HUES64 (cell line): ENCODE results near the gene LRP1.

Experiments
- H3K27ac ChIP-seq: 2 replicates; pipeline ENCODE4 v1.7.0; 2013; ENCODE audit warnings: low read depth, low read length, inconsistent platforms
- H3K27me3 ChIP-seq: 2 replicates; pipeline ENCODE4 v1.6.1; 2013; ENCODE audit warnings: mild to moderate bottlenecking, low read length; ENCODE audit not compliant: insufficient read depth
- H3K36me3 ChIP-seq: 2 replicates; pipeline ENCODE4 v1.6.1; 2013; ENCODE audit warnings: mild to moderate bottlenecking, low read length; ENCODE audit not compliant: insufficient read depth
- H3K4me1 ChIP-seq: 2 replicates; pipeline ENCODE4 v1.6.1; 2013; ENCODE audit warnings: mild to moderate bottlenecking, low read length, moderate library complexity; ENCODE audit not compliant: insufficient read depth
- H3K4me3 ChIP-seq: 2 replicates; pipeline ENCODE4 v1.5.1; 2013; ENCODE audit warnings: mild to moderate bottlenecking, low read length, moderate library complexity
- H3K9ac ChIP-seq: 2 replicates; pipeline ENCODE4 v1.6.1; 2013; ENCODE audit warnings: mild to moderate bottlenecking, low read depth, low read length
- H3K9me3 ChIP-seq: 2 replicates; pipeline ENCODE4 v1.6.1; 2013; ENCODE audit warnings: low read depth, low read length; ENCODE audit not compliant: insufficient read depth
- WGBS: fragments of 150-250, 120-280 bp; methylation state at CpG from one replicate; pipeline ENCODE4 v1.1.7; 2013; ENCODE audit warnings: missing lambda C conversion rate; 5-methylcytosine and 5-hydroxymethylcytosine counted together

LRP1 gene

GRCh38 chr12:57181561-57182155, 53.4 kb downstream of the LRP1 start:
- H3K4me1 ChIP-seq: 0 out of 2 replicates have a peak, but pooled peaks cover 2% of the 10 kb centered on the region
- 93% methylated on average over 5 of the region's 5 CpGs for WGBS
- no peak overlapping the region for H3K9ac ChIP-seq
- no peak overlapping the region for H3K4me3 ChIP-seq
- H3K27ac ChIP-seq: no peak overlapping the region
- no peaks in the 10 kb centered on the region for H3K27me3 ChIP-seq
- peaks cover 90% of the 10 kb centered on the region for H3K36me3 ChIP-seq
- no peaks in the 10 kb centered on the region for H3K9me3 ChIP-seq

- Histone ChIP-seq H3K9ac (no peak overlapping the region), H3K9me3 (no peaks in the 10 kb centered on the region), H3K27ac (no peak overlapping the region), H3K4me3 (no peak overlapping the region), H3K4me1 (0 out of 2 replicates have a peak, but pooled peaks cover 2% of the 10 kb centered on the region), H3K27me3 (no peaks in the 10 kb centered on the region), H3K36me3 (peaks cover 90% of the 10 kb centered on the region)
- WGBS: 75% methylated on average over 13 of the region's 13 CpGs
Observed at GRCh38 chr12:57182918-57183575, 54.8 kb downstream of the LRP1 start.

GRCh38 chr12:57183939-57184725, 55.8 kb downstream of the LRP1 start:
- H3K9ac ChIP-seq: no peak overlapping the region
- H3K4me1 ChIP-seq: 0 out of 2 replicates have a peak, but pooled peaks cover 2% of the 10 kb centered on the region
- no peak overlapping the region for H3K4me3 ChIP-seq
- no peaks in the 10 kb centered on the region for H3K27me3 ChIP-seq
- no peak overlapping the region for H3K27ac ChIP-seq
- H3K36me3 ChIP-seq: peaks cover 90% of the 10 kb centered on the region
- H3K9me3 ChIP-seq: no peaks in the 10 kb centered on the region
- 95% methylated on average over 22 of the region's 22 CpGs for WGBS

GRCh38 chr12:57185403-57185802, 57.1 kb downstream of the LRP1 start:
- H3K36me3 ChIP-seq: peaks cover 90% of the 10 kb centered on the region
- no peak overlapping the region for H3K27ac ChIP-seq
- H3K9me3 ChIP-seq: no peaks in the 10 kb centered on the region
- H3K27me3 ChIP-seq: no peaks in the 10 kb centered on the region
- WGBS: 96% methylated on average over 25 of the region's 25 CpGs
- H3K9ac ChIP-seq: no peak overlapping the region
- 0 out of 2 replicates have a peak, but pooled peaks cover 2% of the 10 kb centered on the region for H3K4me1 ChIP-seq
- no peak overlapping the region for H3K4me3 ChIP-seq

GRCh38 chr12:57185906-57186508, 57.7 kb downstream of the LRP1 start:
- Histone ChIP-seq H3K9ac (no peak overlapping the region), H3K9me3 (no peaks in the 10 kb centered on the region), H3K4me3 (no peak overlapping the region), H3K36me3 (peaks cover 90% of the 10 kb centered on the region), H3K4me1 (0 out of 2 replicates have a peak, but pooled peaks cover 2% of the 10 kb centered on the region), H3K27me3 (no peaks in the 10 kb centered on the region), H3K27ac (no peak overlapping the region)
- 95% methylated on average over 12 of the region's 12 CpGs for WGBS

GRCh38 chr12:57187222-57188089, 59.2 kb downstream of the LRP1 start:
- no peak overlapping the region for H3K27ac ChIP-seq
- H3K9me3 ChIP-seq: no peaks in the 10 kb centered on the region
- H3K27me3 ChIP-seq: no peaks in the 10 kb centered on the region
- peaks cover 94% of the 10 kb centered on the region for H3K36me3 ChIP-seq
- WGBS: 91% methylated on average over 21 of the region's 21 CpGs
- H3K4me3 ChIP-seq: no peak overlapping the region
- H3K9ac ChIP-seq: no peak overlapping the region
- H3K4me1 ChIP-seq: 0 out of 2 replicates have a peak, but pooled peaks cover 2% of the 10 kb centered on the region

- no peaks in the 10 kb centered on the region for H3K9me3 ChIP-seq
- H3K27ac ChIP-seq: no peak overlapping the region
- no peak overlapping the region for H3K4me3 ChIP-seq
- 95% methylated on average over 8 of the region's 8 CpGs for WGBS
- H3K36me3 ChIP-seq: peaks cover 100% of the 10 kb centered on the region
- no peak overlapping the region for H3K9ac ChIP-seq
- no peaks in the 10 kb centered on the region for H3K4me1 ChIP-seq
- no peaks in the 10 kb centered on the region for H3K27me3 ChIP-seq
Observed at GRCh38 chr12:57188090-57188425, 59.8 kb downstream of the LRP1 start.

- Histone ChIP-seq H3K4me1 (no peaks in the 10 kb centered on the region), H3K27me3 (no peaks in the 10 kb centered on the region), H3K36me3 (peaks cover 100% of the 10 kb centered on the region), H3K4me3 (no peak overlapping the region), H3K9ac (no peak overlapping the region), H3K9me3 (no peaks in the 10 kb centered on the region), H3K27ac (no peak overlapping the region)
- 97% methylated on average over 6 of the region's 6 CpGs for WGBS
Observed at GRCh38 chr12:57190037-57190436, 61.8 kb downstream of the LRP1 start.

GRCh38 chr12:57190821-57191220, 62.5 kb downstream of the LRP1 start:
- Histone ChIP-seq H3K4me3 (no peak overlapping the region), H3K27ac (no peak overlapping the region), H3K36me3 (peaks cover 100% of the 10 kb centered on the region), H3K9ac (no peak overlapping the region), H3K9me3 (no peaks in the 10 kb centered on the region), H3K27me3 (no peaks in the 10 kb centered on the region), H3K4me1 (no peaks in the 10 kb centered on the region)
- WGBS: 95% methylated on average over 23 of the region's 23 CpGs

- no peak overlapping the region for H3K27ac ChIP-seq
- H3K4me3 ChIP-seq: no peak overlapping the region
- H3K9me3 ChIP-seq: no peaks in the 10 kb centered on the region
- 97% methylated on average over 11 of the region's 11 CpGs for WGBS
- H3K27me3 ChIP-seq: no peaks in the 10 kb centered on the region
- no peak overlapping the region for H3K9ac ChIP-seq
- peaks cover 100% of the 10 kb centered on the region for H3K36me3 ChIP-seq
- H3K4me1 ChIP-seq: no peaks in the 10 kb centered on the region
Observed at GRCh38 chr12:57191410-57191809, 63.1 kb downstream of the LRP1 start.
